Upper lobe of left lung (tissue), 4 donors: Measurements from ENCODE around the gene ZNF107.

Experiments
- CTCF ChIP-seq, 6 experiments: fragments of 450-650 bp in 4 of 6; fragments of 200-600 bp in 2 of 6; sonication (generic) in 2 of 6; IDR thresholded peaks; one replicate each; pipeline ENCODE4 v1.5.1; 2016 to 2019; ENCODE audit warnings: antibody characterized with exemption in 6 of 6
- POLR2AphosphoS5 ChIP-seq, 2 donors: sonication (generic); formaldehyde crosslinking; IDR thresholded peaks; one replicate each; pipeline ENCODE4 v1.5.1; 2017; ENCODE audit warnings: antibody characterized with exemption in 2 of 2

- TF ChIP-seq CTCF (IDR thresholded peaks at IDR 0.05) (no peak), POLR2AphosphoS5 (IDR thresholded peaks at IDR 0.05) (no peak)
Measured at GRCh38 chr7:64636386-64636785, 29.5 kb upstream of the ZNF107 start.
